Measurements from ENCODE around the gene UBE2V1.
"Not testable (repeated sequence)": the region's sequence is repeated elsewhere in the genome, so short reads cannot be mapped to it uniquely, and the experiment has no call there.

UBE2V1 gene

DNA sequence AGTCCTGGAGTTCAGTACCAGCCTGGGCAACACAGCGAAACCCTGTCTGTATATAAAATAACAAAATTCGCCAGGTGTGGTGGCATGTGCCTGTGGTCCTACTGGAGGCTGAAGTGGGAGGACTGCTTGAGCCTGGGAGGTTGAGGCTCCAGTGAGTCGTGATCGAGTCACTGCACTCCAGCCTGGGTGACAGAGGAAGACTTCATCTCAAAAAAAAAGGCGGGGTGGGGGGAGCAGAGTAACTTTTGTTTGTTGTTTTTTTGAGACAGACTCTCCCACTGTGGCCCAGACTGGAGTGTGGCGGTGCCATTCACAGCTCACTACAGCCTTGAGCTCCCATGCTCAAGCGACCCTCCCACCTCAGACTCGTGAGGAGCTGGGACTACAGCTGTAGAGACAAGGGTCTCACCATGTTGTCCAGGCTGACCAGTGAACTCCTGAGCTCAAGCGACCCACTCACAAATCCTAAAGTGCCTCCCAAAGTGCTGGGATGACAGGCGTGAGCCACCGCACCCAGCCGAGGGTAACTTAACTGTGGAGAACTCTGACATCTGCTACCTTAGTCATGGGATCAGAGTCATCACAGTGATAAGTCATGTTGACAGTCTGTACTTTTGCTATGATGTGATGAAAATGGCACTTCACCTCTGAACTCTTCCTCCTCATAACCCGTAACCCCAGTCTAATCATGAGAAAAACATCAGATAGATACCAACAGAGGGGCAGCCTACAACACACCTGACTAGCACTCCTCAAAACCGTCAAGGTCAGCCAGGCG lies 24.1 kb upstream of the UBE2V1 start:
- FAIRE-seq, result no peak

GRCh38 chr20:50135157-50135556 lies 22.2 kb upstream of the UBE2V1 start:
- not testable (repeated sequence) for FAIRE-seq

DNA sequence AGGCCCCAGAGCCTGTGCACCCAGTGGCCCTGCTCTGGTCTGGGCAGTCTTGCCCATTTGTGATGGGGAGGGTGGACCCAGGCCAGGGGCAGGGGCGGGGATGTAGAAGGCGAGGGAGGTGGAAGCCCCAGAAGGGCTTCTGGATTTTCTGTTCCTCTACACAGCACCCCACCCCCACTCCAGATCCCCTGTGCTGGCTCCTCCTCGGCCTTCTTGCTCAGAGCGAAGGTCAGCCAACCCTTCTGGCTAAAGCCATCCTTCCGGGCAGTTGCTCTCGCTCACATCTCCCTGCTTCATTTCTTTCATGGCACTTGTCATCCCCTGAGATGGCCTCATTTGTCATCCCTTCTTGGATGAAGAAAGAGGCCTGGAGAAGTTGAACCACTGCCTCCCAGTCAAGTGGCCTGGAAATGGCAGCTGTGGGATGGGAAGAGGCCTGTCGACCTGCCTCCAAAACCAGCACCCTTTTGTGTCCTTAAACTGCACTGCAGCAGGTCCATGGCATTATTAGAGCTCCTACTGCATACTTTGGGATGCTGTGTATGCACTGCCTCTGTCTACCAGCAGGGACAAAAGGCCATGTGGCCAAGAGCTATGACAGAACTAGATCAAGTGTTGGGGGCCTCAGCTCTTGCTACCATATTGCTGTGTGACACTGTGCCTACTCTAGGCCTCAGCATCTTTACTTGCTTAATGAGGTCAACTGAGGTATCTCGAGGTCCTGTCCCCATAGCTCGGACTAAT lies 20.7 kb upstream of the UBE2V1 start:
- FAIRE-seq, result no peak

GRCh38 chr20:50133041-50133440 lies 20.1 kb upstream of the UBE2V1 start:
- FAIRE-seq, result no peak

GRCh38 chr20:50130995-50131394 lies 18.0 kb upstream of the UBE2V1 start:
- peak; percentile 60 for FAIRE-seq

DNA sequence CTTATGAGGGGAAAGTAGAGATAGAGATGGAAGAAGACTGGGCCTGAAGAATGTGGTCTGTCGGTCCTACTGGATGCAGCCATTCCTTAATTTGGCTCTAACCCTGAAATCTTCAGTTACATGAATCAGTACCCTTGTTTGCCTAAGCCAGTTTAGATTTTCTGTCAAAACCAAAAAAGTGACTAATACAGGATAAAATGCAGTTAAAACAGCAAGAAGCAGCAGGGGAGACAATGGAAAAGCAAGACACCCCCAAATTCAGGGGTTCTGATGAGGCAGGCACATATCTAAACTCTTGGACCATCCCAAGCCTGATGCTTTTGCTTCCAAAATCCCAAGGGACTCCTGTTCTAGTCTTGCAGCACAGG lies 17.4 kb upstream of the UBE2V1 start:
- no peak for FAIRE-seq

DNA sequence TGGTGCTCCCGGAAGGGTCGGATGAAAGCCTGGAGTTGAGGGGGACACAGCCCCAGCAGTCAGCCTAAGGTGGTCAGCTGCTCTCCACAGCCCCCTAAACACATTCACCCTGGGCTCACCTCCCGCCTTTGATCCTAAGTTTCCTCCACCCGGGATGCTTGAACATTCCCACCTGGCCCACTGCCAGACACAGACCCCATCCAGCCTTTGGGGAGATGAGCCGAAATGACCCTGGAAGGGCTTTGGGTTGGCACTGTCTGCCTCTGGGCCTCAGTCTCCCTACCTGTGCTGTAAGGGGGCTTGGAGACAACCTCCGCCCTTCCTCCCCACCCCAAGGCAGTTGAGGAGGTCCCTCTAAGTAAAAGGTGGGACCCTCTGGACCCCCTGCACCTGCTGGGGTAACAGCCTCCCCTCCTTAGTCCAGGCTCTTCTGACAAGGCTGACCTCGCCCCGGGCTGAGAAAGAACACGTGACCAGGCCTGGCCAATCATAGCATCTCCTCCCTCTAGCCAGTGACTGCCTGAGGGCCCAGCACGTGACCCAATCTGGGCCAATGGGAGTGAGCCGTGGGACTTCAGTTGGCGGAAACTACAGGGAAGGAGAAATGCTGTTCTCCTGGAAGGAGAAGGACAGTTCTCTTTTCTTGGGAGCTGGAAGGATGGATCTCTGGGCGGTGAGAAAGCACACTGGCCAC lies 16.9 kb upstream of the UBE2V1 start:
- FAIRE-seq, result no peak

GRCh38 chr20:50128520-50128905 lies 15.6 kb upstream of the UBE2V1 start:
- FAIRE-seq, result no peak

- no peak for FAIRE-seq
Observed at GRCh38 chr20:50127587-50128519, 14.9 kb upstream of the UBE2V1 start.

DNA sequence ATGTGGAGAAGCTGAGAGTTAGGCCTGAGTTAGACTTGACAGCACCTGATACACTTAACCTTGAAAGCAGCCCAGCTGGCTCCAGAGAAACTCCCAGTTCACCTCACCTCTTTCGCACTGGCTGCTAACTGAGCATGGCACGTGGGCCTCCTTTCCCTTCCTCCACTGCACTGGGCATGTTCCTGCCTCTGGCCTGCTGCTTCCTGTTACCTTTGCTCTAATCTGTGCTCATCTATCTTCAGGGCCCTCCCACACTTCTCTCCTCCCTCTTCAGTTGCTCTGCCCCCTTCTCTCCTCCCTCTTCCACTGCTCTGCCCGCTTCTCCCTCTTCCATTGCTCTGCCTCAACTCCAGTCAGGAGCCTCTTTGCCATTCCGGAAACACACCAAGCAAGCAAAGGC lies 13.7 kb upstream of the UBE2V1 start:
- no peak for FAIRE-seq

GRCh38 chr20:50125279-50125678 lies 12.3 kb upstream of the UBE2V1 start:
- FAIRE-seq, result no peak

DNA sequence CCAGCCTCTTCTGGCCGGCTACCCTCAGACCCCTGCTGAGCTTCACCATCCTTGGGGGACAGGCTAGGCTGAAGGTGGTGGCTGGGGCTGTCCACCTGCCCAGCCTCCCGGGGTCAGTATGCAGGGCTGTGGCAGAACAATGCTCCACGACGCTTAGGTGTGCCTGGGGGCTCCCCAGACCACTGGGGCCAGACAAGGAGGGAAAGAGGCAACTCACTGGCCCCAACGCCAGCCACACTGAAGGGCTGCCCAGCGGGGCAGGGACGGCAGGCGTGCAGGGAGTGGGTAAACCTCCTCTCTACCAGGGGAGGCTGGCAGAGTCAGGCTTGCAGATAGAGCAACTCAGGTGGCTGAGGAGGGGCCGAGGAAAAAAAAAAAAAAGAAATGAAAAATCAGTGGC lies 11.5 kb upstream of the UBE2V1 start:
- FAIRE-seq, result no peak

DNA sequence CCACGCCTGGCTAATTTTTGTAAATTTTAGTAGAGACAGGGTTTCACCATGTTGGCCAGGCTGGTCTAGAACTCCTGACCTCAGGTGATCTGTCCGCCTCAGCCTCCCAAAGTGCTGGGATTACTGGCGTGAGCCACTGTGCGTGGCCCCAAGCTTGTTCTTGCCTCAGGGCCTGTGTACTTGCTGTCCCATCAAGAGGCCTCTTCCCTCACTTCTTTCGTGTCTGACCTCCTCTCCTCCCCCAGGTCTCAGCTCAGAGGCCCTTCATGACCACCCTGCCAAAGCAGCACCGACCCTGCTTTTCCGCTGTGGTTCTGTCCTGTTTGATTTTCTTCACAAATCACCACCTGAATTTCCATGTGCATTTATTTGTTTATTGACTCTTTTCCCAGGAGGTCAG lies 10.5 kb upstream of the UBE2V1 start:
- no peak for FAIRE-seq

- FAIRE-seq, result no peak
Observed at GRCh38 chr20:50122763-50123162, 9.8 kb upstream of the UBE2V1 start.

- FAIRE-seq, result peak; percentile 83
Observed at GRCh38 chr20:50121858-50122271, 8.9 kb upstream of the UBE2V1 start.

GRCh38 chr20:50120935-50121693 lies 8.2 kb upstream of the UBE2V1 start:
- no peak for FAIRE-seq

DNA sequence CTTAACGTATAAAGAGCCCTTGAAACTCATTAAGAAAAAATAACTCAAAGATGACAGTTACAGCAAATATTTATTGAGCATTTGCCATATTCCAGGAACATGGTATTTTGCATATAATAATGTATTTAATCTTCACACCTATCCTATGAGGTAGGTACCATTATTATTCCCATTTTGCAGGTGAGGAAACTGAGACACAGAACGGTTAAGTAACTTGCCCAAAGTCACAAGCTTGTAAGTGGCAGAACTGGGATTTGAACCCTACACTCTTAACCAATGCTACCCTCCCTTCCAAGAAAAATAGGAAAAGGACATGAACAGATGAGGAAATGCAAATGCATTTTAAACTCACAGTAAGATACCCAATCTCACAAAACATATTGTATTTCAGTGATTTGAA lies 5.3 kb upstream of the UBE2V1 start:
- no peak for FAIRE-seq

- FAIRE-seq, result no peak
Observed at GRCh38 chr20:50116368-50116999, 3.5 kb upstream of the UBE2V1 start.

DNA sequence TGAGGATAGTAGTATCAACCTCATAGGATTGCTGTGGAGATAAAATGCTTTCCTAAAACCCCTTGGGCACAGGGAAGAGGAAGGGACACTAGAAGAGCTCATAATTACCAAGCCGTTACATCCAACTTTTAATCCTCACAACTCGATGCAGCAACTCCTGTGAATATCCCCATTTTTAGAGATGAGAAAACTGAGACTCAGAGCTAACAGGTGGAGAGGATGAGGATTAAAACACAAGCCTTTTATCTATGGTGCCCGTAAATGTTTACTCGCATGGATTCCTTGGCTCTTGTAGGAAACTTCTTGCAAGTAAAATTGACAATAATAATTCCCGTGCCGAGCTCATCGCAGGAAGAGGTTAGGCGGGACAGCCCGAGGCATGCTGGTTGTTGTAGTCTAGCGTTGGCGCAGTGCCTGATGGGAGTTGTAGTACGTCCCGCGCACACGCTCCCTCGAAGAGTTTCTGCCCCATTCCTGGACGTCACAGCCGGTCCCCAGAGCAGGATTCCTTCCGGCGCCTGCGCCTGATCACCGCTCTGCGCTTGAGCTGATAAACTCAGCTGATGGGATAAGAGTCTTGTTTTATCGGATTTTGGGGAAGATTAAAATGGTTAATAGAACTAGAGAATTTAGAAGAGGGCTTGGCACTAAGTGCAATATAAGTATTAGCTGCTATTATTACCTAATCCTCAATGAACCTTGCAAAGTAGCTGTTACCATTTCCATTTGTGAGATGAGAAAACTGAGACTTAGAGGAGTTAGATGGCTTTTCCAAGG lies 2.8 kb upstream of the UBE2V1 start:
- FAIRE-seq, result peak; percentile 93

GRCh38 chr20:50115041-50115512 lies 2.1 kb upstream of the UBE2V1 start:
- FAIRE-seq, result no peak
